Measurements from ENCODE around the gene CERS6.
"Not testable (repeated sequence)": the region's sequence is repeated elsewhere in the genome, so short reads cannot be mapped to it uniquely, and the experiment has no call there.

Gene CERS6

GRCh38 chr2:168466834-168467565 lies 10.9 kb downstream of the CERS6 start:
- no peak for DNase-seq (ENCODE audit: low read depth in 2 of 2)

GRCh38 chr2:168467729-168468128 lies 11.7 kb downstream of the CERS6 start:
- DNase-seq (ENCODE audit: low read depth in 2 of 2) = no peak

GRCh38 chr2:168468354-168468753 lies 12.3 kb downstream of the CERS6 start:
- no peak for DNase-seq (ENCODE audit: low read depth in 2 of 2)

GRCh38 chr2:168469281-168469988 lies 13.4 kb downstream of the CERS6 start:
- DNase-seq (ENCODE audit: low read depth in 2 of 2) = no peak

GRCh38 chr2:168470320-168471162 lies 14.5 kb downstream of the CERS6 start:
- no peak for DNase-seq (ENCODE audit: low read depth in 2 of 2)

GRCh38 chr2:168471163-168471475 lies 15.0 kb downstream of the CERS6 start:
- DNase-seq (ENCODE audit: low read depth in 2 of 2) = no peak

GRCh38 chr2:168475636-168476035 lies 19.6 kb downstream of the CERS6 start:
- no peak for DNase-seq (ENCODE audit: low read depth in 2 of 2)

GRCh38 chr2:168478206-168478605 lies 22.1 kb downstream of the CERS6 start:
- DNase-seq (ENCODE audit: low read depth in 2 of 2) = no peak

- no peak for DNase-seq (ENCODE audit: low read depth in 2 of 2)
These were observed 24.3 kb downstream of the CERS6 start for GRCh38 chr2:168480356-168480755.

- no peak for DNase-seq (ENCODE audit: low read depth in 2 of 2)
These were observed 24.9 kb downstream of the CERS6 start for GRCh38 chr2:168480825-168481585.

- DNase-seq (ENCODE audit: low read depth in 2 of 2) = no peak
These were observed 26.2 kb downstream of the CERS6 start for GRCh38 chr2:168482269-168482668.

- DNase-seq (ENCODE audit: low read depth in 2 of 2) = no peak
These were observed 27.1 kb downstream of the CERS6 start for GRCh38 chr2:168482952-168483831.

GRCh38 chr2:168486477-168486876 lies 30.4 kb downstream of the CERS6 start:
- DNase-seq (ENCODE audit: low read depth in 2 of 2) = no peak

- DNase-seq (ENCODE audit: low read depth in 2 of 2) = peak in 1 of 2 experiments; percentile 7
These were observed 34.2 kb downstream of the CERS6 start for GRCh38 chr2:168490015-168490874.

GRCh38 chr2:168490946-168491605 lies 35.0 kb downstream of the CERS6 start:
- DNase-seq (ENCODE audit: low read depth in 2 of 2) = no peak

GRCh38 chr2:168491728-168492127 lies 35.7 kb downstream of the CERS6 start:
- DNase-seq (ENCODE audit: low read depth in 2 of 2) = not testable (repeated sequence)

- not testable (repeated sequence) for DNase-seq (ENCODE audit: low read depth in 2 of 2)
These were observed 37.1 kb downstream of the CERS6 start for GRCh38 chr2:168493219-168493618.

- no peak for DNase-seq (ENCODE audit: low read depth in 2 of 2)
These were observed 38.2 kb downstream of the CERS6 start for GRCh38 chr2:168494190-168494711.

- DNase-seq (ENCODE audit: low read depth in 2 of 2) = no peak
These were observed 39.5 kb downstream of the CERS6 start for GRCh38 chr2:168495524-168495923.
